GM12878 (cell line): ENCODE measurements around the gene RAB34. TPM values are rescaled to one million over a fixed set of nuclear protein-coding genes. Genes with fewer than 3 reads are reported as not detected.
A peak's percentile ranks its signal among the peaks of the same experiment; 100 is the strongest.

Experiments used
- BACH1 ChIP-seq: fragments of 450-650 bp; IDR thresholded peaks from 2 replicates; pipeline ENCODE4 v1.6.1; 2017; ENCODE audit warnings: mild to moderate bottlenecking, borderline replicate concordance
- BHLHE40 ChIP-seq, 2 experiments: fragments of 450-650 bp in 1 of 2; IDR thresholded peaks; 2 replicates each; pipeline ENCODE4 v1.6.1; 2011 to 2017; ENCODE audit warnings: low read depth in 2 of 2, borderline replicate concordance in 1 of 2, improper control_type of control experiment in 1 of 2, low read length in 1 of 2, mild to moderate bottlenecking in 1 of 2
- CBFB ChIP-seq: IDR thresholded peaks from 2 replicates; pipeline ENCODE4 v1.6.1; 2016; ENCODE audit warnings: antibody characterized with exemption, low read depth
- HDAC2 ChIP-seq: fragments of 200-600 bp; sonication (generic); IDR thresholded peaks from 2 replicates; pipeline ENCODE4 v1.6.1; 2017
- MEF2A ChIP-seq: IDR thresholded peaks from 2 replicates; pipeline ENCODE4 v1.6.1; 2011; ENCODE audit warnings: low read depth, mild to moderate bottlenecking, low read length, moderate library complexity; ENCODE audit not compliant: insufficient read depth
- MXI1 ChIP-seq: fragments of 150-350 bp; IDR thresholded peaks from 2 replicates; pipeline ENCODE4 v1.6.1; 2011; ENCODE audit warnings: low read depth, mild to moderate bottlenecking, inconsistent platforms, low read length, improper control_type of control experiment
- MYB ChIP-seq: fragments of 150-350 bp; IDR thresholded peaks from 2 replicates; pipeline ENCODE4 v1.6.1; 2014; ENCODE audit warnings: mild to moderate bottlenecking, low read depth, low read length, borderline replicate concordance
- NFIC ChIP-seq: IDR thresholded peaks from 2 replicates; pipeline ENCODE4 v1.6.1; 2012; ENCODE audit warnings: low read depth, mild to moderate bottlenecking, inconsistent platforms, low read length, moderate library complexity
- NFYB ChIP-seq: IDR thresholded peaks from 2 replicates; pipeline ENCODE4 v1.6.1; 2011; ENCODE audit warnings: low read depth, mild to moderate bottlenecking, low read length, improper control_type of control experiment, moderate library complexity; ENCODE audit not compliant: insufficient read depth
- NR2F1 ChIP-seq: fragments of 450-650 bp; conservative IDR thresholded peaks from 2 replicates; pipeline ENCODE4 v1.6.1; 2017; ENCODE audit warnings: mild to moderate bottlenecking
- NRF1 ChIP-seq: conservative IDR thresholded peaks from 2 replicates; pipeline ENCODE4 v1.6.1; 2011; ENCODE audit warnings: mild to moderate bottlenecking, low read depth, low read length, improper control_type of control experiment
- PML ChIP-seq: IDR thresholded peaks from 2 replicates; pipeline ENCODE4 v1.6.1; 2012; ENCODE audit warnings: low read length, inconsistent platforms
- POLR2A ChIP-seq: IDR thresholded peaks from 2 replicates; pipeline ENCODE4 v1.6.1; 2011; ENCODE audit warnings: low read depth, mild to moderate bottlenecking, low read length
- POLR2AphosphoS5 ChIP-seq: IDR thresholded peaks from 2 replicates; pipeline ENCODE4 v1.6.1; 2011; ENCODE audit warnings: mild to moderate bottlenecking, low read length, inconsistent platforms
- POU2F2 ChIP-seq: IDR thresholded peaks from 3 replicates; pipeline ENCODE4 v1.6.1; 2011; ENCODE audit warnings: low read depth, mild to moderate bottlenecking, low read length, borderline replicate concordance
- SP1 ChIP-seq: IDR thresholded peaks from one replicate; pipeline ENCODE4 v1.6.1; 2011; ENCODE audit warnings: low read depth, low read length
- SREBF2 ChIP-seq: IDR thresholded peaks from 2 replicates; pipeline ENCODE4 v1.6.1; 2012; ENCODE audit warnings: mild to moderate bottlenecking, low read length
- ZNF207 ChIP-seq: fragments of 450-650 bp; IDR thresholded peaks from 2 replicates; pipeline ENCODE4 v1.6.1; 2014; ENCODE audit warnings: antibody characterized with exemption, mild to moderate bottlenecking, borderline replicate concordance
- ZNF274 ChIP-seq: IDR thresholded peaks from one replicate; pipeline ENCODE4 v1.8.0; 2011; ENCODE audit not compliant: insufficient read length, insufficient read depth
- ZZZ3 ChIP-seq: IDR thresholded peaks from 2 replicates; pipeline ENCODE4 v1.6.1; 2011; ENCODE audit warnings: low read depth; ENCODE audit not compliant: control insufficient read depth, insufficient read length
- polyA plus RNA-seq, 11 experiments: library from polyadenylated mRNA; depleted of rRNA in 4 of 11; unstranded in 6 of 11; stranded (reverse) in 5 of 11; fragments of >200 nt; fragmentation: Nextera tagmentation in 4 of 11; fragmentation: Illumina TruSeq in 1 of 11; extraction: Ambion mirVana in 4 of 11; extraction: Trizol in 1 of 11; gene quantifications; 1 replicate in 1 of 11; 2 replicates in 10 of 11; pipeline versions ENCODE4 v1.2.1 to v1.2.3, GENCODE V29; 2011 to 2016; ENCODE audit warnings: inconsistent platforms in 2 of 11, missing spikeins in 2 of 11, low read depth in 1 of 11
- total RNA-seq, 4 experiments: library from RNA; depleted of rRNA in 3 of 4; stranded (reverse); fragments of >200 nt in 3 of 4; fragmentation: Illumina TruSeq in 1 of 4; extraction: Trizol in 1 of 4; gene quantifications; 2 replicates each; pipeline versions ENCODE4 v1.2.1 to v1.2.3, GENCODE V29; 2013 to 2021
- TF ChIP-seq, protein P1 (sequence below): IDR thresholded peaks from 2 replicates; pipeline ENCODE4 v1.6.1; 2011; ENCODE audit warnings: borderline replicate concordance, low read depth, mild to moderate bottlenecking, moderate library complexity, mixed read lengths, low read length; ENCODE audit not compliant: insufficient read depth; ENCODE audit errors: extremely low read length
- TF ChIP-seq, protein P2 (sequence below): fragments of 450-650 bp; conservative IDR thresholded peaks from 2 replicates; pipeline ENCODE4 v1.6.1; 2017; ENCODE audit warnings: mild to moderate bottlenecking, moderate library complexity

Gene RAB34
- total and polyA plus RNA-seq, 10 of the 15 experiments (the other 5 are each of a cell fraction or from before 2014, with no cell fraction given), result 0.37 to 46.4 (median 32.8) TPM

GRCh38 chr17:28710861-28711722 lies 6.6 kb downstream of the RAB34 start (continued):
- peak in 1 of 2 experiments; percentile 62; a peak in 1 of 4 replicates for TF ChIP-seq BHLHE40 (IDR thresholded peaks at IDR 0.05; ENCODE audit: borderline replicate concordance in 1 of 2, low read depth in 2 of 2, low read length in 1 of 2)
- peak; percentile 62; the same call in 1 of the 2 replicates for TF ChIP-seq POLR2A
- TF ChIP-seq, protein P1, sequence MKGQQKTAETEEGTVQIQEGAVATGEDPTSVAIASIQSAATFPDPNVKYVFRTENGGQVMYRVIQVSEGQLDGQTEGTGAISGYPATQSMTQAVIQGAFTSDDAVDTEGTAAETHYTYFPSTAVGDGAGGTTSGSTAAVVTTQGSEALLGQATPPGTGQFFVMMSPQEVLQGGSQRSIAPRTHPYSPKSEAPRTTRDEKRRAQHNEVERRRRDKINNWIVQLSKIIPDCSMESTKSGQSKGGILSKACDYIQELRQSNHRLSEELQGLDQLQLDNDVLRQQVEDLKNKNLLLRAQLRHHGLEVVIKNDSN, result no peak
- TF ChIP-seq NFYB, result peak; percentile 84
- TF ChIP-seq SREBF2, result no peak
- peak; percentile 37; the same call in 1 of the 2 replicates for TF ChIP-seq BACH1
- TF ChIP-seq PML, result no peak
- no peak for TF ChIP-seq MEF2A
- TF ChIP-seq ZNF207, result no peak
- no peak for TF ChIP-seq NFIC
- TF ChIP-seq, protein P2, sequence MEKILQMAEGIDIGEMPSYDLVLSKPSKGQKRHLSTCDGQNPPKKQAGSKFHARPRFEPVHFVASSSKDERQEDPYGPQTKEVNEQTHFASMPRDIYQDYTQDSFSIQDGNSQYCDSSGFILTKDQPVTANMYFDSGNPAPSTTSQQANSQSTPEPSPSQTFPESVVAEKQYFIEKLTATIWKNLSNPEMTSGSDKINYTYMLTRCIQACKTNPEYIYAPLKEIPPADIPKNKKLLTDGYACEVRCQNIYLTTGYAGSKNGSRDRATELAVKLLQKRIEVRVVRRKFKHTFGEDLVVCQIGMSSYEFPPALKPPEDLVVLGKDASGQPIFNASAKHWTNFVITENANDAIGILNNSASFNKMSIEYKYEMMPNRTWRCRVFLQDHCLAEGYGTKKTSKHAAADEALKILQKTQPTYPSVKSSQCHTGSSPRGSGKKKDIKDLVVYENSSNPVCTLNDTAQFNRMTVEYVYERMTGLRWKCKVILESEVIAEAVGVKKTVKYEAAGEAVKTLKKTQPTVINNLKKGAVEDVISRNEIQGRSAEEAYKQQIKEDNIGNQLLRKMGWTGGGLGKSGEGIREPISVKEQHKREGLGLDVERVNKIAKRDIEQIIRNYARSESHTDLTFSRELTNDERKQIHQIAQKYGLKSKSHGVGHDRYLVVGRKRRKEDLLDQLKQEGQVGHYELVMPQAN, result peak; percentile 46
- TF ChIP-seq NR2F1, result peak; percentile 36; the same call in 1 of the 2 replicates
- TF ChIP-seq MXI1, result peak; percentile 81
- peak; percentile 16; the same call in 1 of the 2 replicates for TF ChIP-seq NRF1
- 0 out of 2 replicates have a peak, but pooled peaks have one; percentile 36 for TF ChIP-seq HDAC2
- no peak for TF ChIP-seq ZZZ3
- TF ChIP-seq ZNF274, result no peak
- 0 out of 3 replicates have a peak, but pooled peaks have one; percentile 19 for TF ChIP-seq POU2F2
- TF ChIP-seq POLR2AphosphoS5, result peak; percentile 59
- TF ChIP-seq SP1, result peak; percentile 44
- TF ChIP-seq CBFB, result 0 out of 2 replicates have a peak, but pooled peaks have one; percentile 4
- TF ChIP-seq MYB, result no peak
